Breast epithelium (tissue), 3 donors: ENCODE results near the gene SELE.

Source experiments
- POLR2A ChIP-seq: fragments of 450-650 bp; IDR thresholded peaks from one replicate; pipeline ENCODE4 v1.6.1; 2016; ENCODE audit warnings: antibody characterized with exemption, mild to moderate bottlenecking, moderate library complexity
- TF ChIP-seq, protein P1 (sequence below), 3 donors: fragments of 450-650 bp; IDR thresholded peaks; one replicate each; pipeline ENCODE4 v1.5.1; 2016 to 2017; ENCODE audit warnings: antibody characterized with exemption in 3 of 3, mild to moderate bottlenecking in 3 of 3, moderate library complexity in 3 of 3

DNA sequence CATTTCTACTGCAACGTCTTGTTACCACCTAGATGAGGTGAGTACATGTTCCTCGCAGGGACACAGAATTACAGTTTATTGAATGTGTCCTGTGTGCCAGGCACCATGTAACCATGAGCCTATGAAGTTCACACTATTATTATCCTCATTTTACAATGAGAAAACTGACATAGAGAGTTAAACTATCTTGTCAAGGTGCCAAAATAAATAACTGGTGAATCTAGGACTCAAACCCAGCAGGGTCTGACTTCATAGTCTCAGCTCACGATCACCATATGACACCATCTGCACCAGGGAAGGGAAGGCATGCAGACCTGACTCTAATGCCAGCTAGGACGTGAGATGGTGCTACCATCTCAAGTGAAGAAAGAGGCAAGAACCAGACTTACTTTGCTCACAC is 2.4 kb downstream of the SELE start:
- TF ChIP-seq POLR2A, result no peak
- TF ChIP-seq, protein P1, sequence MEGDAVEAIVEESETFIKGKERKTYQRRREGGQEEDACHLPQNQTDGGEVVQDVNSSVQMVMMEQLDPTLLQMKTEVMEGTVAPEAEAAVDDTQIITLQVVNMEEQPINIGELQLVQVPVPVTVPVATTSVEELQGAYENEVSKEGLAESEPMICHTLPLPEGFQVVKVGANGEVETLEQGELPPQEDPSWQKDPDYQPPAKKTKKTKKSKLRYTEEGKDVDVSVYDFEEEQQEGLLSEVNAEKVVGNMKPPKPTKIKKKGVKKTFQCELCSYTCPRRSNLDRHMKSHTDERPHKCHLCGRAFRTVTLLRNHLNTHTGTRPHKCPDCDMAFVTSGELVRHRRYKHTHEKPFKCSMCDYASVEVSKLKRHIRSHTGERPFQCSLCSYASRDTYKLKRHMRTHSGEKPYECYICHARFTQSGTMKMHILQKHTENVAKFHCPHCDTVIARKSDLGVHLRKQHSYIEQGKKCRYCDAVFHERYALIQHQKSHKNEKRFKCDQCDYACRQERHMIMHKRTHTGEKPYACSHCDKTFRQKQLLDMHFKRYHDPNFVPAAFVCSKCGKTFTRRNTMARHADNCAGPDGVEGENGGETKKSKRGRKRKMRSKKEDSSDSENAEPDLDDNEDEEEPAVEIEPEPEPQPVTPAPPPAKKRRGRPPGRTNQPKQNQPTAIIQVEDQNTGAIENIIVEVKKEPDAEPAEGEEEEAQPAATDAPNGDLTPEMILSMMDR (IDR thresholded peaks at IDR 0.05), result no peak
